Astrocyte of the spinal cord (primary cell): ENCODE results near the gene STAG1.

ENCODE experiments used
- DNase-seq: peaks from one replicate; pipeline ENCODE4 v3.0.0; 2011; ENCODE audit warnings: low read depth, low spot score
- H3K4me3 ChIP-seq: 2 replicates; pipeline ENCODE4 v1.5.1; 2011; ENCODE audit warnings: low read depth, mild to moderate bottlenecking, low read length, moderate library complexity
- in situ Hi-C: cut with HindIII; loops from 2 replicates; pipeline ENCODE4 v1.10.0; 2017; ENCODE audit warnings: low sequenced_read_pairs
- TF ChIP-seq, protein P1 (sequence below): IDR thresholded peaks from 2 replicates; pipeline ENCODE4 v1.5.1; 2012; ENCODE audit warnings: low read depth, mild to moderate bottlenecking, low read length, inconsistent platforms

Gene STAG1

DNA sequence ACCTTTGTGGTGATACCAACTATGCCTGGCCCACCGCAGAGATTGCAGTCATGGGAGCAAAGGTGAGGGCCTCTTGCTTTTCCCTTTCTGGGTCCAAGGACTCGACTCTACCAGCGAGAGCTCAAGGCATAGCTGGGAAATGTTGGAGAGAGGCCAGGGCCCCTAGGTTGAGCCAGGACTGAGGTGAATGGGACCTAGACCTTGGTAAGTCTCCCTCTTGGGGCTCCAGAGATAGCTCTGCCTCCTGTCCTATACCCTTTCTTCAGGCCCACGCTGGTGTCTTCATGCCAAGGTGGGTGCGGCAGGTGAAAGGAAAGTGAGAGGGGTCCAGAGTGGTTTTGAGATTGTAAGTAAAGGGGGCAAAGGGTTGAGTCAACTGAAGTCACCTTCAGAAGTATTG lies 424.5 kb downstream of the STAG1 start:
- in situ Hi-C loops = no loop called here
- DNase-seq = no peak
- no peak overlapping the region for H3K4me3 ChIP-seq
- TF ChIP-seq, protein P1, sequence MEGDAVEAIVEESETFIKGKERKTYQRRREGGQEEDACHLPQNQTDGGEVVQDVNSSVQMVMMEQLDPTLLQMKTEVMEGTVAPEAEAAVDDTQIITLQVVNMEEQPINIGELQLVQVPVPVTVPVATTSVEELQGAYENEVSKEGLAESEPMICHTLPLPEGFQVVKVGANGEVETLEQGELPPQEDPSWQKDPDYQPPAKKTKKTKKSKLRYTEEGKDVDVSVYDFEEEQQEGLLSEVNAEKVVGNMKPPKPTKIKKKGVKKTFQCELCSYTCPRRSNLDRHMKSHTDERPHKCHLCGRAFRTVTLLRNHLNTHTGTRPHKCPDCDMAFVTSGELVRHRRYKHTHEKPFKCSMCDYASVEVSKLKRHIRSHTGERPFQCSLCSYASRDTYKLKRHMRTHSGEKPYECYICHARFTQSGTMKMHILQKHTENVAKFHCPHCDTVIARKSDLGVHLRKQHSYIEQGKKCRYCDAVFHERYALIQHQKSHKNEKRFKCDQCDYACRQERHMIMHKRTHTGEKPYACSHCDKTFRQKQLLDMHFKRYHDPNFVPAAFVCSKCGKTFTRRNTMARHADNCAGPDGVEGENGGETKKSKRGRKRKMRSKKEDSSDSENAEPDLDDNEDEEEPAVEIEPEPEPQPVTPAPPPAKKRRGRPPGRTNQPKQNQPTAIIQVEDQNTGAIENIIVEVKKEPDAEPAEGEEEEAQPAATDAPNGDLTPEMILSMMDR = no peak

DNA sequence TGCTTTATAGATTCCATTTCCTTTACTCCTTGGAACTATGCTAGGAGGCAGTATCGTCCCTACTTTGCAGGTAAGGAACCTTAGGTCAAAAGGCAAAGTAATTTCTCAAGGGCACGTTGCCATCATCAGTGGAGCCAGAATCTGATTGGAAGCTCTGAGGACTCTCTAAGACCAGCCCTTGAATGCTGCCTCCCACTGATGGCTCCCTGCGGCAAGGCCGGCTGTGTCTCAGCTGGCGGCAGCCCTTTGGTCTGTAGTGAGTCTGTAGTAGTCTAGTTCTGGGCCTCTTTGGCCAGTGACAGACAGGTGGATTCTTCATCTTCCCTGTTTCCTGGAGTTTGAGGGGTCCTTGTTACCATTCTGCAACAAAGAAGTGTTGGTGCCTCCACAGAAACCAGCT lies 425.9 kb downstream of the STAG1 start:
- TF ChIP-seq, protein P1 = no peak
- DNase-seq = no peak
- in situ Hi-C loops = no loop called here
- H3K4me3 ChIP-seq = no peak overlapping the region

DNA sequence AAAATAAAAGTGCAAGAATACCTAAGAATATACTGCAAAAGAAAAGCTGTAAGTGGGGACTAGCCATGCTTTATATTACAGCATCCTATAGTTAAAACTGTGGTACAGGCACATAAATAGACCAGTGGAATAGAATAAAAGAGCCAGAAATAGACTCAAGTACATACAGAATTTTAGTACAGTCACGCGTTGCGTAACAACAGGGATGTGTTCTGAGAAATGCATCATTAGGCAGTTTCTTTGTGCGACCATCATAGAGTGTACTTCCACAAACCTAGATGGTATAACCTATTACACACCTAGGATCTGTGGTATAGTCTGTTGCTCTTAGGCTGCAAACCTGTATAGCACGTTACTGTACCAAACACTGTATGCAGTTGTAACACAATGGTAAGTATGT lies 440.2 kb downstream of the STAG1 start:
- TF ChIP-seq, protein P1 = no peak
- H3K4me3 ChIP-seq = no peak overlapping the region
- in situ Hi-C loops = no loop called here
- DNase-seq = no peak

DNA sequence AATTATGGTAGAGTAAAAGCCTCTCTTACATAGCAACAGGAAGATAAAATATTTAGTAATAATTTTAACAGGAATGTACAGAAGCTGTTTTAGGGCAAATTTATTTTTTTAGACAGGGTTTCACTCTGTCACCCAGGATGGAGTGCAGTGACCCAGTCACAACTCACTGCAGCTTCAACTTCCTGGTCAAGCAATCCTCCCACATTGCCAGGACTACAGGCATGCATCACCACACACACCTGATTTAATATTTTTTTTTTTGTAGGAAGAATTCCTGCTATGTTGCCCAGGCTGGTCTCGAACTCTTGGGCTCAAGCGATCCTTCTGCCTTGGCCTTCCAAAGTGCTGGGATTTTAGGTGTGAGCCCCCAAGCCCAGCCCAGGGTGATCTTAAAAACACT lies 440.9 kb downstream of the STAG1 start:
- TF ChIP-seq, protein P1 = no peak
- in situ Hi-C loops = no loop called here
- H3K4me3 ChIP-seq = no peak overlapping the region
- no peak for DNase-seq

DNA sequence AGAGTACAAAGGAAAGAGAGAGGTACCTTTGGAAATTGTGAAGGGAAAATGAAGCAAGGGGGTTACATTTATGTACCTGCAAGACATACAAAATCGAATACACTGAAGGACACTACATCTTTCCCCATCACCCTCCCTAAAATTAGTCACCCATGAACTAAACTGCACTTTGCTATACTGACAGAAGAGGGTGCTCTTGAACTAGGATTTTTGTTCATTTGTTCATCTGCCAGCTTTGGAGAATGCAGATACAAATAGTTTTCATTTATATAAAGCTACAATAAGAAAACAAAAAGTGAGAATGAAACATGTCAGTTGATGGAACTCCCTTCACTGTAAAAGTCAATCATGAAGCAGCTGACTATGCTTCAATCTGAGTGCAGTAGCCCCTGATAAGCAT lies 446.3 kb downstream of the STAG1 start:
- TF ChIP-seq, protein P1 = peak; percentile 59
- DNase-seq = peak; percentile 63
- in situ Hi-C loops = no loop called here
- no peak overlapping the region for H3K4me3 ChIP-seq

DNA sequence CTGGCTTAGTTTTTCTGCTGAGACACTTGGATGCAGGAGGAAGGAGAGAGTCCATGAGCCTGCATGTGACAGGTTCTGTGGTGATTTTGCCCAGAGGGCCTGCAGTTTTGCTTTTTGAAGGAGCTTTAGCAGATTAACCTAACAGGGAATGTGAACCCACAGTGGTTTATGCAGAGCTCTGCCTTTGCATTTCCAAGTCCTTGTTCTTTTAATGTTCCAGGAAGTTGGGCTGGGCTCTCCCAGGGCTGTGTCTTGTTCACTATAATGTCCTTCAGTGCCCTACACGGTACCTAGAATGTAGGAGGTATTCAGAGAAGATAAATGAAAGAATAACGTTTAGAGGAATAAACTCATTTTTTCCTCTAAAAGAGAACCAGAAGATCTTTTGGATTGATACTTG lies 451.7 kb downstream of the STAG1 start:
- no peak overlapping the region for H3K4me3 ChIP-seq
- no peak for DNase-seq
- TF ChIP-seq, protein P1 = no peak
- in situ Hi-C loops = no loop called here

DNA sequence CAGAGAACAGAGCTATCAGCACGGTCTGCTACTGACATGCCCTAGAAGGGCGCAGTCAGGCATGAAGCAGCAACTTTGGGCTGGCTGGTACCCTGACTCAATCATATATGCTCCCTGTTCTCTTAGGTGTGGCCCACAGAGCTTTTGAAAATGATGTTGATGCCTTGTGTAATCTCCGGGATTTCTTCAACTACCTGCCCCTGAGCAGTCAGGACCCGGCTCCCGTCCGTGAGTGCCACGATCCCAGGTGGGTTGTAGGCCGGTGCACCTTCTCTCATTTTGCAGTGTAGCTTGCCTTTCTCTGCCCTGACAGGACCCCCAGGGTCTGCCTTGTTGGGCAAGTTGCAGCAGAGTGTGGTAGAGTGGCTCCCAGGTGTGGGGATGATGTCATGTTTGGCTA lies 454.4 kb downstream of the STAG1 start:
- in situ Hi-C loops = no loop called here
- no peak for DNase-seq
- TF ChIP-seq, protein P1 = no peak
- no peak overlapping the region for H3K4me3 ChIP-seq
